Right lobe of liver (tissue), 6 donors: ENCODE results near the gene AATK. TPM values are rescaled to one million over a fixed set of nuclear protein-coding genes. Genes with fewer than 3 reads are reported as not detected.
A peak's percentile ranks its signal among the peaks of the same experiment; 100 is the strongest.

Source experiments
- ATAC-seq, 4 donors: fragments of 200-7000 bp; cut with Tn5 transposase; one replicate each; pipeline ENCODE4 v1.9.1; 2020; ENCODE audit warnings: mild to moderate bottlenecking in 4 of 4, moderate library complexity in 4 of 4
- DNase-seq, 3 donors: peaks; one replicate each; pipeline ENCODE4 v3.0.0-alpha.2; 2020
- H3K27ac ChIP-seq, 3 donors: fragments of 200-600 bp; one replicate each; pipeline ENCODE4 v1.8.0; 2022
- H3K27me3 ChIP-seq, 2 donors: fragments of 200-600 bp; one replicate each; pipeline ENCODE4 v1.8.0; 2022
- H3K36me3 ChIP-seq, 4 donors: fragments of 200-600 bp; sonication (generic) in 1 of 4; one replicate each; pipeline versions ENCODE4 v1.5.1 to v1.8.0; 2017 to 2022; ENCODE audit warnings: control low read depth in 1 of 4
- H3K4me1 ChIP-seq, 4 donors: fragments of 200-600 bp; sonication (generic) in 1 of 4; one replicate each; pipeline versions ENCODE4 v1.5.1 to v1.8.0; 2017 to 2022; ENCODE audit warnings: control low read depth in 1 of 4
- H3K4me3 ChIP-seq, 3 donors: fragments of 200-600 bp; one replicate each; pipeline ENCODE4 v1.8.0; 2022
- H3K9me3 ChIP-seq, 4 donors: fragments of 200-600 bp; sonication (generic) in 1 of 4; one replicate each; pipeline versions ENCODE4 v1.5.1 to v1.8.0; 2017 to 2022; ENCODE audit warnings: control low read depth in 1 of 4
- POLR2A ChIP-seq: fragments of 450-650 bp; IDR thresholded peaks from one replicate; pipeline ENCODE4 v1.6.1; 2017; ENCODE audit warnings: antibody characterized with exemption, mild to moderate bottlenecking
- WGBS: methylation state at CpG from one replicate; pipeline ENCODE4 v1.1.6; 2018; ENCODE audit warnings: low coverage, low lambda C conversion rate; ENCODE audit not compliant: insufficient coverage; ENCODE audit errors: missing lambda C conversion rate; 5-methylcytosine and 5-hydroxymethylcytosine counted together
- intact Hi-C, 2 donors: fragments of 100-400 bp; cut with DNase I; formaldehyde crosslinking; loops; one replicate each; pipeline versions ENCODE4 v1.11.2 to v1.14.1; 2022
- total RNA-seq, 6 experiments: library from RNA; depleted of rRNA in 2 of 6; stranded (reverse); fragments of >200 nt in 2 of 6; fragmentation: NEBNext Ultra II Directional in 3 of 6; extraction: Animal tissue kit (Norgen Biotek cat#: 25700) in 3 of 6; gene quantifications; one replicate each; pipeline versions ENCODE4 v1.1.0 to v1.2.4, GENCODE V29; 2016 to 2023
- TF ChIP-seq, protein P1 (sequence below), 4 donors: fragments of 200-600 bp in 3 of 4; fragments of 450-650 bp in 1 of 4; IDR thresholded peaks; one replicate each; pipeline versions ENCODE4 v1.5.1 to v1.8.0; 2016 to 2022; ENCODE audit warnings: antibody characterized with exemption in 4 of 4, mild to moderate bottlenecking in 2 of 4
- donor health status: DM: no; HTN: yes; CAD: no.
- donor health status: DM: no; HTN: no; CAD: no.
- donor health status: DM: no; HTN: no; CAD: no.
- donor health status: DM: no; HTN: yes; CAD: no.
- donor health status: DM: no; HTN: yes; CAD: no.

AATK gene
- total RNA-seq, 6 experiments from 2014 or later = 0.31 to 1.2 (median 0.86) TPM

DNA sequence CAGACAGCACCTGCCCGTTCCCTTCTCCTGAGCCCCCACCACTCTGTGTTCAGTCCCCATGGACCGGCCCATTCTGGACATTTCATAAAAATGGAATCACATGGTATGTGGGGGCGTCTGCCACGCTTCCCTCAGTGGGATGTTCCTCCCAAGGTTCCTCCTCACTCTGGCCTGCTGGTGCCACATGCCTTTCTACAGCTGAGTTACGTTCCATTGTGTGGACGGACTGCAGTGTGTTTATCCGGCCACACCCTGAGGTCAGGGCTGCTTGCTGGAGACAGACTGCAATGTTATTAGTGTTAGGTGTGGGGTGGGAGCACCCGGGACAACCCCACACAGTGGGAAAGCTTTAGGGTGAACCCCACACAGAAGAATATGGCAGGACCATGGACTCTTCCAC is 5.9 kb upstream of the AATK start:
- no peaks in the 10 kb centered on the region for H3K36me3 ChIP-seq
- no peaks in the 10 kb centered on the region for H3K27me3 ChIP-seq
- no peak overlapping the region for H3K27ac ChIP-seq
- ATAC-seq = no peak
- TF ChIP-seq, protein P1, sequence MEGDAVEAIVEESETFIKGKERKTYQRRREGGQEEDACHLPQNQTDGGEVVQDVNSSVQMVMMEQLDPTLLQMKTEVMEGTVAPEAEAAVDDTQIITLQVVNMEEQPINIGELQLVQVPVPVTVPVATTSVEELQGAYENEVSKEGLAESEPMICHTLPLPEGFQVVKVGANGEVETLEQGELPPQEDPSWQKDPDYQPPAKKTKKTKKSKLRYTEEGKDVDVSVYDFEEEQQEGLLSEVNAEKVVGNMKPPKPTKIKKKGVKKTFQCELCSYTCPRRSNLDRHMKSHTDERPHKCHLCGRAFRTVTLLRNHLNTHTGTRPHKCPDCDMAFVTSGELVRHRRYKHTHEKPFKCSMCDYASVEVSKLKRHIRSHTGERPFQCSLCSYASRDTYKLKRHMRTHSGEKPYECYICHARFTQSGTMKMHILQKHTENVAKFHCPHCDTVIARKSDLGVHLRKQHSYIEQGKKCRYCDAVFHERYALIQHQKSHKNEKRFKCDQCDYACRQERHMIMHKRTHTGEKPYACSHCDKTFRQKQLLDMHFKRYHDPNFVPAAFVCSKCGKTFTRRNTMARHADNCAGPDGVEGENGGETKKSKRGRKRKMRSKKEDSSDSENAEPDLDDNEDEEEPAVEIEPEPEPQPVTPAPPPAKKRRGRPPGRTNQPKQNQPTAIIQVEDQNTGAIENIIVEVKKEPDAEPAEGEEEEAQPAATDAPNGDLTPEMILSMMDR (IDR thresholded peaks at IDR 0.05) = no peak
- no peak for TF ChIP-seq POLR2A
- no peak overlapping the region for H3K4me3 ChIP-seq
- WGBS = 75% methylated on average over 5 of the region's 8 CpGs
- intact Hi-C loops = no loop called here
- no peak for DNase-seq
- H3K9me3 ChIP-seq = no peaks in the 10 kb centered on the region
- no peaks in the 10 kb centered on the region for H3K4me1 ChIP-seq

DNA sequence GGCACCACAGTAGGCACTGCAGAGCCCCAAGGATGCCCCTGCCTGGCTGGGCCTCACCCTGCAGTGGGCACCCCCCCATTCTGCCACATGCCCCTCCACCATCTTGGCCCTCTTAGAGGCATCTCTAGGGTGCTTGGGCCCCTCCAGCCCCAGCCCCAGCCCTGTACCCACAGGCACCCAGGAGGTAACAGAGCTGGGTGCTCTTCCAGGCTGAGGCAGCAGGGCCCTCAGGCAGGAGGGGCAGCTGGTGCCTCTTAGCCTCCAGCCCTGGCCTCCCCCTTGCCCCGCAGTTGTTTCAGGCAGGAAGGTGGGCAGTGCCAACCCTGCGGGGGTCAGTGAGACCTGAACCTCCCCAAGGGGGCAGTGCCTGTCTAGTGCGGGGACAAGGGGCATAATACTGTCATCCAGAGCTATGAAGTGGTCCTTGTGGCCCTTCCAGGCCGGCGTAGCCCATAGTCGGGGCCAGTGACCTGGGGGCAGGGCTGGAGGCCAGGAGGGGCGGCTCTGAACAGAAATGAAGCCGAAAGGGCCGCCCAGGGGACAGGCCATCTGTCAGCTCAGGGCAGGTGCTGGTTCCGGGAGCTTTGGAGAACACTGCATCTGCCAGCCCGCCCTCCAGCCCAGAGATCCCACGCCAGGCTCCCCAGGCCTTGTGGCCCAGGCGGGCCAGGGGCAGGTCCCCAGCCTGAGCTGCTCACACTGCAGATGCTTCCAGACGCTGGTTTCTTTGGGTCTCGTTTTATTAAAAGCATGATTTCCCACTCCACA is 4.9 kb upstream of the AATK start:
- Histone ChIP-seq H3K4me3 (no peak overlapping the region), H3K36me3 (no peaks in the 10 kb centered on the region), H3K9me3 (no peaks in the 10 kb centered on the region), H3K27ac (no peak overlapping the region), H3K27me3 (no peaks in the 10 kb centered on the region), H3K4me1 (no peaks in the 10 kb centered on the region)
- DNase-seq = no peak
- peak in 1 of 4 donors; percentile 13 for ATAC-seq
- 80% methylated on average over 1 of the region's 15 CpGs for WGBS
- intact Hi-C loops = no loop called here
- no peak for TF ChIP-seq POLR2A
- TF ChIP-seq, protein P1 (IDR thresholded peaks at IDR 0.05) = no peak

DNA sequence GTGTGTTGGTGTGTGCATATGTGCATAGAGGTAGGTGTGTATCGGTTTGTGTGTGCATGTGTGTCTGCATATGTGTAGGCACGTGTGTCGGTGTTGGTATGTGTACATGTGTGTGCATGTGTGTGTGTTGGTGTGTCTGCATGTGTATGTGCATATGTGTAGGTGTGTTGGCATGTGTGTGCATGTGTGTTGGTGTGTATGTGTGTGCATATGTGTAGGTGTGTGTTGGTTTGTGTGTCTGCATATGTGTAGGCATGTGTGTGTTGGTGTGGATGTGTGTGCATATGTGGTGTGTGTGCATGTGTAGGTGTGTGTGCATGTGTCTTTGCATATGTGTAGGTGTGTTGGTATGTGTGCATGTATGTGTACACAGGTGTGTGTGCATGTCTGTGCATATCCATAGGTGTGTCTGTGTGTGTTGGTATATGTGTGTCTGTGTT is 3.9 kb upstream of the AATK start:
- intact Hi-C loops = no loop called here
- no peaks in the 10 kb centered on the region for H3K9me3 ChIP-seq
- no peak for DNase-seq

DNA sequence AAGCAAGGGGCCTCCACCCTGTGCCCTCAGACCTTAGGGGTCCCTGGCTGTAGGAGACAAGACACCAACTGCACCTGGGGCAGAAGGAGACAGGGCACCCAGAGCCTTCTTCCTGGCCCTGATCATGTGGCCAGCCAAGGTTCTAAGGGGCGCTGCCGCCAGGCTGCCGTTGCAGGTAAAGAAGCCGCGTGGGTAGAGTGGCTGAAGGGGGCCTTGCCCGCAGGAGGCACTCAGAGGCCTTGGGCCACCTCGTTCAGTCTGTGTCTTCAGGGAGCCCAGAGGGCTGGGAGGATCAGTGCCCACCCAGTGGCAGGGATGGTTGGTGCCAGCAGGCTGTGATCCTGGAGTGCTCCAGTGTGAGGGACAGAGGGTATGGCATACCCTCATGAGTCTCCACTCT is 1.6 kb upstream of the AATK start:
- Histone ChIP-seq H3K4me1 (peaks cover 0 to 11% (median 0%) of the 10 kb centered on the region in 4 donors), H3K36me3 (no peaks in the 10 kb centered on the region), H3K4me3 (no peak overlapping the region), H3K27me3 (peaks cover 0 to 8% of the 10 kb centered on the region in 2 donors), H3K27ac (no peak overlapping the region), H3K9me3 (no peaks in the 10 kb centered on the region)
- no peak for DNase-seq
- intact Hi-C loops = no loop called here
- no peak for TF ChIP-seq POLR2A
- TF ChIP-seq, protein P1 (IDR thresholded peaks at IDR 0.05) = no peak
- WGBS = no CpG with 5 or more reads among the region's 7 CpGs
- no peak for ATAC-seq

More for the DNA sequence above, 3.9 kb upstream of the AATK start:
- WGBS = 94% methylated on average over 3 of the region's 3 CpGs
- Histone ChIP-seq H3K4me1 (peaks cover 0 to 9% (median 0%) of the 10 kb centered on the region in 4 donors), H3K27ac (no peak overlapping the region), H3K4me3 (no peak overlapping the region), H3K27me3 (peaks cover 0 to 8% of the 10 kb centered on the region in 2 donors), H3K36me3 (no peaks in the 10 kb centered on the region)
- ATAC-seq = no peak
- TF ChIP-seq, protein P1 (IDR thresholded peaks at IDR 0.05) = no peak
- no peak for TF ChIP-seq POLR2A
